Bronchial epithelial cell (primary cell): Measurements from ENCODE around the gene ZNF205. TPM values are rescaled to one million over a fixed set of nuclear protein-coding genes. Genes with fewer than 3 reads are reported as not detected.
"Not testable (repeated sequence)": the region's sequence is repeated elsewhere in the genome, so short reads cannot be mapped to it uniquely, and the experiment has no call there.

ENCODE experiments used
- DNase-seq: peaks from one replicate; pipeline ENCODE4 v3.0.0-alpha.2; 2010; ENCODE audit warnings: low read depth
- FAIRE-seq: peaks from 2 replicates; lab custom pipeline; 2011; peaks lifted over from hg19 to GRCh38; lab: Jason Lieb, UNC
- H3K27me3 ChIP-seq: 2 replicates; pipeline ENCODE4 v1.5.1; 2011; ENCODE audit warnings: low read length; ENCODE audit not compliant: control insufficient read depth, insufficient read depth
- H3K36me3 ChIP-seq: 2 replicates; pipeline ENCODE4 v1.5.1; 2011; ENCODE audit warnings: low read length; ENCODE audit not compliant: control insufficient read depth, insufficient read depth
- H3K4me3 ChIP-seq: 2 replicates; pipeline ENCODE4 v1.5.1; 2011; ENCODE audit warnings: mild to moderate bottlenecking, low read depth, low read length, control low read depth
- total RNA-seq: library from RNA; depleted of rRNA; stranded (reverse); fragments of >200 nt; gene quantifications from 2 replicates; pipeline ENCODE4 v1.2.1, GENCODE V29; 2014
- TF ChIP-seq, protein P1 (sequence below): IDR thresholded peaks from 2 replicates; pipeline ENCODE4 v1.5.1; 2011; ENCODE audit warnings: mild to moderate bottlenecking, moderate library complexity, low read length, control low read depth, inconsistent platforms; ENCODE audit not compliant: insufficient read depth, severe bottlenecking

The ZNF205 gene
- total RNA-seq, 1 donor from 2014 or later, result 22.4 TPM

DNA sequence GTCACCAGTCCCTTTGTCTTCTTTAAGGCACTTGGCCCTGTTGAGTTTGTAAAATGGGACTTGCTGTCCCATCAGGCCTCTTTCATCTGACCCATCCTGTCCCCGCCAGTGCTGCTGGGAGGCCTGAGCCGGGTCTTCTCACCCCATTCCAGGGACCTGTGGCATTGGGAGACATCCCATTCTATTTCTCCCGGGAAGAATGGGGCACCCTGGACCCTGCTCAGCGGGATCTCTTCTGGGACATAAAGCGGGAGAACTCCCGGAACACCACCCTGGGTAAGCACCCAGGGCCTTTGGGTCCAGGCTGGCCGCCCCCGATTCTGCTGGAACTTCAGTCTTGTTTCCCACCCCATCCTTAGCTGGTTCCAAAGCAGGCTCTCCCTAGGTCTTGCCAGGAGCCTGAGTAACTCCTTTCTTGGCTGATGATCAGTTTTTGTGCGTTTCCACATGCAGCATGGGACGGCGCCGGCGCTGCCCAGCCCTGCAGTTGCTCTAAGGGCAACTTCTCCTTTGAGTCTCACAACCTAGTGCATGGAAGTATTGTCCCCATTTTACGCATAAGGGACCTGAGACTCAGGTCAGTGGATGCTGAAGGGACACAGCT, 26.5 kb downstream of the ZNF205 start:
- Histone ChIP-seq H3K27me3 (no peaks in the 10 kb centered on the region), H3K4me3 (no peak overlapping the region), H3K36me3 (peaks cover 10% of the 10 kb centered on the region)
- TF ChIP-seq, protein P1, sequence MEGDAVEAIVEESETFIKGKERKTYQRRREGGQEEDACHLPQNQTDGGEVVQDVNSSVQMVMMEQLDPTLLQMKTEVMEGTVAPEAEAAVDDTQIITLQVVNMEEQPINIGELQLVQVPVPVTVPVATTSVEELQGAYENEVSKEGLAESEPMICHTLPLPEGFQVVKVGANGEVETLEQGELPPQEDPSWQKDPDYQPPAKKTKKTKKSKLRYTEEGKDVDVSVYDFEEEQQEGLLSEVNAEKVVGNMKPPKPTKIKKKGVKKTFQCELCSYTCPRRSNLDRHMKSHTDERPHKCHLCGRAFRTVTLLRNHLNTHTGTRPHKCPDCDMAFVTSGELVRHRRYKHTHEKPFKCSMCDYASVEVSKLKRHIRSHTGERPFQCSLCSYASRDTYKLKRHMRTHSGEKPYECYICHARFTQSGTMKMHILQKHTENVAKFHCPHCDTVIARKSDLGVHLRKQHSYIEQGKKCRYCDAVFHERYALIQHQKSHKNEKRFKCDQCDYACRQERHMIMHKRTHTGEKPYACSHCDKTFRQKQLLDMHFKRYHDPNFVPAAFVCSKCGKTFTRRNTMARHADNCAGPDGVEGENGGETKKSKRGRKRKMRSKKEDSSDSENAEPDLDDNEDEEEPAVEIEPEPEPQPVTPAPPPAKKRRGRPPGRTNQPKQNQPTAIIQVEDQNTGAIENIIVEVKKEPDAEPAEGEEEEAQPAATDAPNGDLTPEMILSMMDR, result no peak
- no peak for DNase-seq
- no peak for FAIRE-seq

DNA sequence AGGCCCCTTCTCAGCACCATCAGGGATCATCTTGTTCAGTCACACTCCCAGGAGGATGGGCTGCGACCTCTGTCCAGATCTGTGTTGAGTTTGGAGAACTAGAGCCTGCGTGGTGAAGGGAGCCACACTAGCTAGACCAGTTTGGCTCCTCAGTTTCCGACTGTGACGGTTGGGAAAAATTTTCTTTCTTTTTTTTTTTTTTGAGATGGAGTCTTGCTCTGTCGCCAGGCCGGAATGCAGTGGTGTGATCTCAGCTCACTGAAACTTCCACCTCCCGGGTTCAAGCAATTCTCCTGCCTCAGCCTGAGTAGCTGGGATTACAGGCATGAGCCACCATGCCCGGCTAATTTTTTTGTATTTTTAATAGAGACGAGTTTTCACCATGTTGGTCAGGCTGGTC, 27.2 kb downstream of the ZNF205 start:
- not testable (repeated sequence) for FAIRE-seq, H3K36me3 ChIP-seq, H3K27me3 ChIP-seq, H3K4me3 ChIP-seq
- DNase-seq, result peak; percentile 25

DNA sequence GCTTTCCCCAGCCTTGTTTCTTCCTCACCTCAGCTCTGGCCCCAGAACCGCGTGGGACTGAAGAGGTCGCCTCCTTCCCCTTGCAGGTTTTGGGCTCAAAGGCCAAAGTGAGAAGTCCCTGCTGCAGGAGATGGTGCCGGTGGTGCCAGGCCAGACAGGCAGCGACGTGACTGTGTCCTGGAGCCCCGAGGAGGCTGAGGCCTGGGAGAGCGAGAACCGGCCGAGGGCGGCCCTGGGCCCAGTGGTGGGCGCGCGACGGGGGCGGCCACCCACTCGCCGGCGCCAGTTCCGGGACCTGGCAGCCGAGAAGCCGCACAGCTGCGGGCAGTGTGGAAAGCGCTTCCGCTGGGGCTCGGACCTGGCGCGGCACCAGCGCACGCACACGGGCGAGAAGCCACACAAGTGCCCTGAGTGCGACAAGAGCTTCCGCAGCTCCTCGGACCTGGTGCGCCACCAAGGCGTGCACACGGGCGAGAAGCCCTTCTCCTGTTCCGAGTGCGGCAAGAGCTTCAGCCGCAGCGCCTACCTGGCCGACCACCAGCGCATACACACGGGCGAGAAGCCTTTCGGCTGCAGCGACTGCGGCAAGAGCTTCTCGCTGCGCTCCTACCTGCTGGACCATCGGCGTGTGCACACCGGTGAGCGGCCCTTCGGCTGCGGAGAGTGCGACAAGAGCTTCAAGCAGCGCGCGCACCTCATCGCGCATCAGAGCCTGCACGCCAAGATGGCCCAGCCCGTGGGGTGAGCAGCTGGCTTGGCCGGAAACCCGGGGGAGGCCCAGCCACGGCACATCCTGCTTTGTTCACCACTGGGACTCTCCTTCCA, 28.4 kb downstream of the ZNF205 start:
- DNase-seq (no peak), FAIRE-seq (no peak)
- Histone ChIP-seq H3K36me3 (peaks cover 10% of the 10 kb centered on the region), H3K4me3 (no peak overlapping the region), H3K27me3 (no peaks in the 10 kb centered on the region)
- TF ChIP-seq, protein P1, result no peak

- Histone ChIP-seq H3K4me3 (no peak overlapping the region), H3K36me3 (peaks cover 10% of the 10 kb centered on the region), H3K27me3 (no peaks in the 10 kb centered on the region)
- FAIRE-seq, result no peak
- no peak for DNase-seq
- TF ChIP-seq, protein P1, result no peak
These were observed 29.5 kb downstream of the ZNF205 start for GRCh38 chr16:3141781-3142311.

- Histone ChIP-seq H3K36me3 (peaks cover 10% of the 10 kb centered on the region), H3K27me3 (no peaks in the 10 kb centered on the region), H3K4me3 (no peak overlapping the region)
- no peak for DNase-seq
- TF ChIP-seq, protein P1, result no peak
- FAIRE-seq, result no peak
These were observed 29.9 kb downstream of the ZNF205 start for GRCh38 chr16:3142327-3142726.

- no peak for FAIRE-seq
- Histone ChIP-seq H3K27me3 (no peaks in the 10 kb centered on the region), H3K36me3 (peaks cover 8% of the 10 kb centered on the region), H3K4me3 (no peak overlapping the region)
- TF ChIP-seq, protein P1, result no peak
- no peak for DNase-seq
These were observed 30.4 kb downstream of the ZNF205 start for GRCh38 chr16:3142770-3143169.
